Panc1 (cell line): ENCODE data around the gene CROCC. TPM values are rescaled to one million over a fixed set of nuclear protein-coding genes. Genes with fewer than 3 reads are reported as not detected.

Experiments used
- ATAC-seq: fragments of 200-7000 bp; cut with Tn5 transposase; 2 replicates; pipeline ENCODE4 v1.9.1; 2020; ENCODE audit warnings: mild to moderate bottlenecking, moderate library complexity
- BruUV-seq: library from RNA; stranded (reverse); fragments of 400-500 nt; replicated peaks from 2 replicates; lab custom pipeline; 2021; lab: Mats Ljungman, UMichigan
- CTCF ChIA-PET: fragments of 300-600 bp; sonication (Branson Sonifier 250); formaldehyde crosslinking; loops from one replicate; lab custom pipeline; 2022; ENCODE audit warnings: antibody characterized with exemption; lab: Charles Lee
- POLR2A ChIA-PET: fragments of 300-600 bp; sonication (Branson Sonifier 250); formaldehyde crosslinking; loops from one replicate; lab custom pipeline; 2022; ENCODE audit warnings: antibody characterized with exemption; lab: Charles Lee
- DNase-seq: peaks from one replicate; pipeline ENCODE4 v3.0.0-alpha.2; 2010; ENCODE audit warnings: low read depth, low spot score
- H3K27ac ChIP-seq: 2 replicates; pipeline ENCODE4 v1.5.1; 2011; ENCODE audit warnings: mild to moderate bottlenecking, low read length, inconsistent platforms
- H3K27me3 ChIP-seq: fragments of 200-500 bp; sonication (Bioruptor generic); 2 replicates; pipeline ENCODE4 v1.6.0; 2014; ENCODE audit warnings: low read length, inconsistent platforms; ENCODE audit not compliant: control insufficient read depth, insufficient read depth
- H3K36me3 ChIP-seq: fragments of 200-500 bp; sonication (Bioruptor generic); 2 replicates; pipeline ENCODE4 v1.5.1; 2014; ENCODE audit warnings: inconsistent platforms, mild to moderate bottlenecking, low read length, moderate library complexity; ENCODE audit not compliant: control insufficient read depth, insufficient read depth
- H3K4me1 ChIP-seq: 2 replicates; pipeline ENCODE4 v1.5.1; 2011; ENCODE audit warnings: inconsistent platforms, mild to moderate bottlenecking, low read length, moderate library complexity; ENCODE audit not compliant: control insufficient read depth, insufficient read depth
- H3K4me3 ChIP-seq, 2 experiments: 2 replicates each; pipeline ENCODE4 v1.5.1; 2011 to 2012; ENCODE audit warnings: low read depth in 2 of 2, low read length in 2 of 2, mild to moderate bottlenecking in 2 of 2, inconsistent platforms in 1 of 2, moderate library complexity in 1 of 2
- H3K9me3 ChIP-seq: fragments of 200-500 bp; sonication (Bioruptor generic); 2 replicates; pipeline ENCODE4 v1.5.1; 2014; ENCODE audit warnings: low read depth, mild to moderate bottlenecking, inconsistent platforms, low read length, moderate library complexity; ENCODE audit not compliant: control insufficient read depth, insufficient read depth
- CTCF ChIP-seq: fragments of 450-650 bp; IDR thresholded peaks from 2 replicates; pipeline ENCODE4 v1.5.1; 2017; ENCODE audit warnings: mild to moderate bottlenecking
- POLR2AphosphoS5 ChIP-seq: IDR thresholded peaks from 2 replicates; pipeline ENCODE4 v1.6.1; 2012; ENCODE audit warnings: mild to moderate bottlenecking, low read depth, low read length, moderate library complexity
- REST ChIP-seq, 2 experiments: IDR thresholded peaks; 2 replicates each; pipeline ENCODE4 v1.6.1; 2011 to 2012; ENCODE audit warnings: low read depth in 2 of 2, control low read depth in 1 of 2, low read length in 1 of 2, mild to moderate bottlenecking in 1 of 2, moderate library complexity in 1 of 2; ENCODE audit not compliant: insufficient read depth in 1 of 2
- SIN3A ChIP-seq: IDR thresholded peaks from 2 replicates; pipeline ENCODE4 v1.6.1; 2012; ENCODE audit warnings: low read depth, mild to moderate bottlenecking, low read length, moderate library complexity, borderline replicate concordance; ENCODE audit not compliant: insufficient read depth
- TCF7L2 ChIP-seq: IDR thresholded peaks from 2 replicates; pipeline ENCODE4 v1.6.1; 2011; ENCODE audit warnings: mild to moderate bottlenecking, low read depth, low read length, inconsistent platforms
- in situ Hi-C: cut with HindIII; loops from 2 replicates; pipeline ENCODE4 v1.10.0; 2016; ENCODE audit warnings: low sequenced_read_pairs, low pct_unique_long_range_greater_than_20kb
- intact Hi-C: fragments of 100-400 bp; cut with micrococcal nuclease; formaldehyde crosslinking; loops from one replicate; pipeline ENCODE4 v1.10.0; 2022; ENCODE audit not compliant: unreplicated experiment
- total RNA-seq: library from RNA; stranded (reverse); gene quantifications from one replicate; pipeline ENCODE4 v1.2.1, GENCODE V29; 2021; ENCODE audit not compliant: unreplicated experiment

CROCC gene
- total RNA-seq, 1 experiment from 2014 or later, result 13.6 TPM

GRCh38 chr1:16922466-16922865, 735 bp downstream of the CROCC start:
- in situ Hi-C loops (no loop called here), intact Hi-C loops (no loop called here)
- TF ChIP-seq POLR2AphosphoS5 (no peak), TCF7L2 (no peak), SIN3A (no peak)
- BruUV-seq, result no TSS peak
- Histone ChIP-seq H3K27me3 (no peaks in the 10 kb centered on the region), H3K9me3 (no peaks in the 10 kb centered on the region), H3K36me3 (no peaks in the 10 kb centered on the region), H3K4me1 (no peaks in the 10 kb centered on the region), H3K27ac (no peak overlapping the region), H3K4me3 (no peak overlapping the region)
- ATAC-seq (no peak), DNase-seq (no peak)
- ChIA-PET CTCF (no interaction called here), POLR2A (no interaction called here)

GRCh38 chr1:16922885-16923431, 1.2 kb downstream of the CROCC start:
- BruUV-seq, result no TSS peak
- no peaks in the 10 kb centered on the region for H3K4me1 ChIP-seq
- ChIA-PET POLR2A (no interaction called here), CTCF (no interaction called here)
- no peaks in the 10 kb centered on the region for H3K27me3 ChIP-seq
- DNase-seq (no peak), ATAC-seq (no peak)
- H3K36me3 ChIP-seq, result no peaks in the 10 kb centered on the region
- H3K9me3 ChIP-seq, result no peaks in the 10 kb centered on the region
- H3K27ac ChIP-seq, result no peak overlapping the region
- intact Hi-C loops, result no loop called here
- H3K4me3 ChIP-seq, result no peak overlapping the region
- in situ Hi-C loops, result no loop called here
- TF ChIP-seq POLR2AphosphoS5, result no peak
- TF ChIP-seq CTCF, result no peak
- TF ChIP-seq REST (IDR thresholded peaks at IDR 0.05; ENCODE audit: insufficient read depth in 1 of 2, low read depth in 2 of 2, low read length in 1 of 2), result no peak

GRCh38 chr1:16924216-16924918, 2.6 kb downstream of the CROCC start:
- H3K9me3 ChIP-seq, result no peaks in the 10 kb centered on the region
- POLR2A ChIA-PET, result no interaction called here
- no peak overlapping the region for H3K27ac ChIP-seq
- DNase-seq (no peak), ATAC-seq (no peak)
- CTCF ChIA-PET, result interaction anchor here (0.7 kb wide), 1 partner anchor 108 kb away, joined by 10 read pairs; no protein-coding TSS in a partner anchor
- H3K4me3 ChIP-seq, result no peak overlapping the region
- TF ChIP-seq TCF7L2 (no peak), POLR2AphosphoS5 (no peak), REST (IDR thresholded peaks at IDR 0.05; ENCODE audit: insufficient read depth in 1 of 2, low read depth in 2 of 2, low read length in 1 of 2) (no peak)
- in situ Hi-C loops (no loop called here), intact Hi-C loops (no loop called here)
- H3K27me3 ChIP-seq, result no peaks in the 10 kb centered on the region
- BruUV-seq, result no TSS peak
- no peaks in the 10 kb centered on the region for H3K36me3 ChIP-seq
- H3K4me1 ChIP-seq, result no peaks in the 10 kb centered on the region
